Measurements from ENCODE around the gene C10orf105.

Gene C10orf105

DNA sequence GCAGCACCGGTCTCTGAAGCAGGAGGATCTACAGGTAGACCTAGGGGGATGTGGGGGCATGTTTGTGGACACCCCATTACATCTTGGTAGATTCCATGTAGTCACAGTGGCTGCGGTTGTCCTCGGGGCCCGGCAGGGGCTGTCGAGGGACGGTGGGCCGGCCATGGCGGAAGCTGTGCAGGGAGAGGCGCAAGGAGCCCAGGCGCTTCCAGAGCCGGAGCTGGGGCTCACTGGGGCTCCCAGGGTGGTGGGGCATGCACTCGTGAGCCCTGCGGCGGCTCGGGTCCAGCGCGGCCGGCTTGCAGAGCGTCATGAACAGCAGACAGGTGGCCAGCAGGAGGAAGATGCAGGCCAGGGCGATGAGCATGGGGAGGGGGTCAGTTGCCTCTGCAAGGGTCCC, 3.7 kb downstream of the C10orf105 start:
- no peak for DNase-seq

DNA sequence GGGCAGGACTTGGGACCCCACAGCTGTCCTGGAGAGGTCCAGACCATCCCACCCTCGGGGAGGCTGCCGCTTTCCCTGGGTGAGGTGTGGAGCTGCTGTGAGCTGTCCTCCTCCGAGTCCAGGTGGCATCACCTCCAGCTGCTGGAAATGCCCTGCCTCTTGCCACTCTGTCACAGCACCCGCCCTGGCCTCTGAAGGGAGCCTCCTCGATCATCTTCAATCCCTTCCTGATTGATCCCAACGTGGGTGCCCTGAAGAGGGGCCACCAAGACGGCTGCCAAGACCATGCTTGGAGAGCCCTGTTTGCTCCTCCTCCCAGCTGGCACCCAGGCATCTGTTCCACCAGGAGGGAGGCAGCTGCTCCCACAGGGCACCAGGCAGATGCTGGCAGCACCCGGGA, 4.6 kb downstream of the C10orf105 start:
- DNase-seq, result no peak

GRCh38 chr10:71714592-71714991, 5.0 kb downstream of the C10orf105 start:
- no peak for DNase-seq

DNA sequence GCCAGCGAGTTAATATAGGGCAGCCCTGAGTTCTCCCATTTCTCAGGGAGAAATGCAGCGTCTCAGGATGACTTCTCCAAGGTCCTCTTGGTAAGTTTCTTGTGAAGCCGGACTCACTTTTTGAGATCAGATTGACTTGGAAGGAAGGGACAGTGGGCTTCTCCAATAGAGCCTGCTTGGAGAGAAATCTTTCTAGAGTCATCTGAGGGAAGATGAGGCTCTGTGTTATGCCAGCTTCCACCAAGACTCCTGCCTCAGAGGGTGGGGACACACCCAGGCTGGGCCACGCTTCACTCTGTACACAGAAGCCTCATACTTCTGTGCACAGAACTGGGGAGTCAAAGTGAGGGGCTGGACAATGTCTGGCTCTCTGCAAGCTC, 5.6 kb downstream of the C10orf105 start:
- DNase-seq, result no peak

DNA sequence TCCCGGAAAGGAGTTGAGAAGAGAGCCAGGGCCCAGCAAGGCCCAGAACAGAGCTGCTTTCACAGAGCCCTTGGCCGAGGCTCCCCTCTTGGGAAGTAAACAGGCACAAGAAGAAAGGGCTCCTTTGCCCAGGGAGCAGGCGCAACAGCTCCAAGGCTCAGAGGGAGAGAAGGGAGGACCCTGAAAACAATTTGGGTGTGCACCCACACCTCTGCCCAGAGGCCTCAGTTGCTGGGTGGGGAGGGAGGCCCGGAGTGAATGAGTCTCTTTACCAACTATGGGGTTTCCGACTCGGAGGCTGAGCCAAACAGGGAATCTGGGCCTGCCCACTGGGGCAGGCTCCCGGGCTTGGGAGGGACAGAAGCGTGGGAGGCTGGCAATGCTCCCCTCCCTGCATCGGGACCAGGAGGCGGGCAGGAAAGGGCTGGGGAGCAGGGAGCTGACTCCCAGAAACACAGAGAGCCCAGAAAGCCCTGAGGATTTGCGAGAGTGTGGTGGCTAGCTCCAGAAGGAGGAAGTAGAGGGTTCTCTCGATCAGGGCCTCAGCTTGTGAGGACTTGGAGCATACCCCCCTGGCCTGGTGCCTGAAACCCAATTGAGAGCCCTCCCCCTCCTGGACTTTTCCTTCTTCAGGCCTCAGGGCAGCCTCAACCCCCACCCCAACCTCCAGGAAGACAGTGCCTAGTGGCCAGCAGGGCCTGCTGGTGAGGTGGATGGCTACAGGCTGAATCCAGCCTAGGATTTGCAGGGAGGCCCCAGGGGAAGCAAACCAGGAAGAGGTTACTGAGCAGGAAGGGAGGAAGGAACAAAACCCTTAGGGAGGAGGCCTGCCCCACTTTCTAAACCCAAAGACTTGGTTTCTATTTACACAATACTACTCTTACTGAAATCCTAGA, 6.2 kb downstream of the C10orf105 start:
- peak in 1 of 5 donors; percentile 21 for DNase-seq

DNA sequence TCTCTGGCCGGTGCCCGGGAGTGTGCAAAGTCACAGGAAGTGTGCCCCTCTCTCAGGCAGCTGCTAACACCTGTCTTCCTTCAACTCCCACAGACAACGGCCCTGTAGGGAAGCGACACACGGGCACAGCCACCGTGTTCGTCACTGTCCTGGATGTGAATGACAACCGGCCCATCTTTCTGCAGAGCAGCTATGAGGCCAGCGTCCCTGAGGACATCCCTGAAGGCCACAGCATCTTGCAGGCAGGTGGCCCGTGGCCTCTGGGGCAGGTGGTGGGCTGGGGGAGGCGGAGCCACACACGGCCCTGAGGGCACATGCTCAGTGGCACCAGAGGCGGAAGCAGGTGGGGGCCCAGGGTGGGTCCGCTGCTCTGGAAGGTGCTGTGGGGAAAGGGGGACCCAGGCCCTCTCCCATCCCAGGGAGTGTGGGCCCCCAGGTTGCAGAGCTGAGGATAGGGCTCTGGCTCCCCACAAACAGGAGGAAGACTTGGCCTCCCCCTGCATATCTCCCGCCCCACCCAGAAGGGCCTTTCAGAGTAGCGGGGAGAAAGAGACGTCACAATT, 6.9 kb downstream of the C10orf105 start:
- no peak for DNase-seq

DNA sequence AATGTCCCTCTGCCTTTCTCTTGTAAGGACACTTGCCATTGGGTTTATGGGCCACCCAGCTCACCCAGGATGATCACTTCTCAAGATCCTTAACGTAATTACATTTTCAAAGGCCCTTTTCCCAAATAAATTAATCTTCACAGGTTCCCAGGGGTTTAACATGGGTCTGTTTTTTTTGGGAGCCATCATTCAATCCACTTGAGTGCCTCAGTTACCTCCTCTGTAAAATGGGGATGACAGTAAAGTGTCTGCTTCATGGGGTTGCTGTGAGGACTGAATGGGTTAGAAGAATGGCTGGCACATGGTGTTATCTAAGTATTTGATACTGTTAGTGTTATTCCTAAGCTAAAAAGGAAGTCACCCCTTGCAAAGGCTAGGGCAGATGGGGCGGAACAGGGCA, 7.4 kb downstream of the C10orf105 start:
- DNase-seq, result no peak

GRCh38 chr10:71711052-71711623, 8.4 kb downstream of the C10orf105 start:
- DNase-seq, result no peak

- DNase-seq, result no peak
Measured at GRCh38 chr10:71710519-71710918, 9.1 kb downstream of the C10orf105 start.

GRCh38 chr10:71708897-71709882, 10.4 kb downstream of the C10orf105 start:
- no peak for DNase-seq

DNA sequence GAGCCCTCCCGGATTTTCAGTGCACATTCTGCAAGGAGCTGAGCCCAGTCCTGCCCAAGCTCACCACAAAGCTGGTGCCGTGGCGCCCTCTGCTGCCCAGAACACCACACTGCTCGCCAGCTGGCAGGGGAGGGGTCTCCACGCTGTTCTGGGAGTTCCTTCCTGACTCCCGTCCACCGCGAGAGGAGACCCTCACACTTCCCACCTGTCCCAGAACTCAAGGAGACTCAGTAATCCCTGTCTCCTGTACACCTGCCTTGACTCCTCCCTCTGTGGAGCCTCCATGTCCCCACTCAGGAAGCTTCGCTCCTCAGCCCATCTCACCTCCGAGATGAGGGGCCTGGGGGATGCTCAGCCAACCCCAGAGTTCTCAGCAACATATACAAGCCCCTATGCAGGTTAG, 11.3 kb downstream of the C10orf105 start:
- peak in 4 of 5 donors; percentile 38 to 54 (median 42) for DNase-seq

DNA sequence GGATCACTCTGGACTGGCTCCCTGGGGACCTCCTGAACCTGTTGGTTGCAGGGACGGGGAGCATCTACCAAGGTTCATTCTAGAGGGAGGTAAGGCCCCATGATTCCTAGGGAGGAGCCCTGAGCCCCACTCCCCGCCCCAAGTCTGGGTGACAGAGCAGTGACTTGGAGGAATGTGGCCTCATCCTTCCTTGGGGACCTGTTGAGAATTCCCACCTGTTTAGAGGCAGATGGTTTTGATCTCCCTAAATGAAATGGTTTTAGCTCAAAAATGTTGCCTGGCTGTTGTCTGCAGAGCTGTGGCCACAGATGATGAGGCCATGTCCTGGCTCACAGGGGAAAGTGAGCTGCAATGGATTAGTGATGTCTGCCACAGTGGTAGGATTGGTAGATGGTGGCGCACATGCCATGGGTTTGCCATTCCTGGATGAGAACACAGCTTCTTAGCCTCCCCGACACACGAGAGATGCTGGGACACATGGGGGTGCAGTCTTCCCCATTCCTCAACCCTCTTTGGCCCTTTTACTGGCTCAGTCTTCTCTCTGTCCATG, 12.3 kb downstream of the C10orf105 start:
- no peak for DNase-seq

GRCh38 chr10:71706216-71707121, 13.1 kb downstream of the C10orf105 start:
- DNase-seq, result no peak

- DNase-seq, result no peak
Measured at GRCh38 chr10:71705582-71705981, 14.0 kb downstream of the C10orf105 start.

- DNase-seq, result no peak
Measured at GRCh38 chr10:71704816-71705215, 14.8 kb downstream of the C10orf105 start.

DNA sequence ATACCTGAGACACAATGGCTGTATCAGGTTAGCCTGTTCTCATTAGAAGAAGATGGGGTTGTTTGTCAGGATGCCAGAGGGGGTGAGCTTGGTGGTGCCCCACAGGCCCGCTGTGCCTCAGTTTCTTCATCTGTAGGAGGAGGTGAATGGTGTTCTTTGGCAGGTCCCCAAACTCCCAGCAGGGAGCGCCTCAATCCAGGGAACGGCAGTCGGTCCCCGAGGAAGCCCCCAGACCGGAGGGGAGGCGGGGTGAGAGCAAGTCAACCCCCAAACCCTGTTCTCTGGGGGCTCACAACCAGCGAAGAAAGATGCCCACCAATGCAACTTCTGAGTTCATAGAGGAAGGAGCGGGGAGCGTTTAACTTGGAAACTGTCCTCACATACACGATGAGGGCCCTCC, 16.0 kb downstream of the C10orf105 start:
- DNase-seq, result no peak

- DNase-seq, result no peak
Measured at GRCh38 chr10:71701496-71702132, 18.0 kb downstream of the C10orf105 start.

DNA sequence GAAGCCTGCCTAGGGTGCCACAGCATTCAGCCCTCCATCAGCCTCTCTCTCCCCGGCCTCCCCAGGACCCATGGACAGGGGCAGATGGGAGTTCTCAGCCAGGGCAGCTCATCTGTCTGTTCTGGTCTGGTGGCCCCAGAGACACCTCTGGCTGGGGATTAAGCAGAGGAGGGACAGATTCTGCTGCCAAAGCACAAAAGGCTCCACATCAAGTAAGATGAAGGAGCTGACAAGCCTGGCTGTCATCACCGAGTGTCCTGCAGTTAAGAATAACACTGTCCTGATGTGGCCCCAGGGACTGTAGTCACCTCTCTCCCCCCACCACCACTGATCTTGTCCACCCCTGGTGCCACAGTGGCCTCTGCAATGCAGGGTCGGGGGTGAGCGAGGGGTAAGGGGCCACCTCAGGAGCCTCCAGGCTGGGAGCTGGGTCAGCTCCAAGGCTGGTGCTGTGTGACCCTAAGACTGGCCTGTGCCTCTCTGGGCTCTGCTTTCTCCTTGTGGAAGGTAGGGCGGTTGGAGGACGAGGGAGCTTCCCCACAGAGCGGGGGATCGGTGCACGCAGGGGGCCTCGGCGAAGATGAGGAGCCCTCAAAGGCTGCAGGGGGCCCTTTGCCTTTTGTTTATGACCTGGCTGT, 18.7 kb downstream of the C10orf105 start:
- DNase-seq, result no peak

GRCh38 chr10:71698737-71699136, 20.8 kb downstream of the C10orf105 start:
- no peak for DNase-seq

Data from T-helper 1 cell (primary cell).